Mammary epithelial cell (primary cell): ENCODE results near the gene DACT3.

Source experiments
- EZH2 ChIP-seq: IDR thresholded peaks from 2 replicates; pipeline ENCODE4 v1.6.1; 2012; ENCODE audit warnings: low read length, inconsistent platforms, borderline replicate concordance
- TF ChIP-seq, protein P1 (sequence below), 2 donors: IDR thresholded peaks in 1 of 2; conservative IDR thresholded peaks in 1 of 2; 2 replicates each; pipeline ENCODE4 v1.5.1; 2011 to 2012; ENCODE audit warnings: inconsistent platforms in 2 of 2, low read length in 2 of 2, mild to moderate bottlenecking in 2 of 2, control low read depth in 1 of 2, low read depth in 1 of 2; ENCODE audit not compliant: insufficient read depth in 1 of 2; ENCODE audit errors: extremely low read depth in 1 of 2

- TF ChIP-seq, protein P1, sequence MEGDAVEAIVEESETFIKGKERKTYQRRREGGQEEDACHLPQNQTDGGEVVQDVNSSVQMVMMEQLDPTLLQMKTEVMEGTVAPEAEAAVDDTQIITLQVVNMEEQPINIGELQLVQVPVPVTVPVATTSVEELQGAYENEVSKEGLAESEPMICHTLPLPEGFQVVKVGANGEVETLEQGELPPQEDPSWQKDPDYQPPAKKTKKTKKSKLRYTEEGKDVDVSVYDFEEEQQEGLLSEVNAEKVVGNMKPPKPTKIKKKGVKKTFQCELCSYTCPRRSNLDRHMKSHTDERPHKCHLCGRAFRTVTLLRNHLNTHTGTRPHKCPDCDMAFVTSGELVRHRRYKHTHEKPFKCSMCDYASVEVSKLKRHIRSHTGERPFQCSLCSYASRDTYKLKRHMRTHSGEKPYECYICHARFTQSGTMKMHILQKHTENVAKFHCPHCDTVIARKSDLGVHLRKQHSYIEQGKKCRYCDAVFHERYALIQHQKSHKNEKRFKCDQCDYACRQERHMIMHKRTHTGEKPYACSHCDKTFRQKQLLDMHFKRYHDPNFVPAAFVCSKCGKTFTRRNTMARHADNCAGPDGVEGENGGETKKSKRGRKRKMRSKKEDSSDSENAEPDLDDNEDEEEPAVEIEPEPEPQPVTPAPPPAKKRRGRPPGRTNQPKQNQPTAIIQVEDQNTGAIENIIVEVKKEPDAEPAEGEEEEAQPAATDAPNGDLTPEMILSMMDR (conservative IDR thresholded peaks at IDR 0.05 in 1 of 2, IDR thresholded peaks at IDR 0.05 in 1 of 2; ENCODE audit: extremely low read depth in 1 of 2, insufficient read depth in 1 of 2, low read depth in 1 of 2, low read length in 2 of 2), result no peak
- TF ChIP-seq EZH2, result no peak
Observed at GRCh38 chr19:46687438-46688145, 26.6 kb upstream of the DACT3 start.
